Neutrophil (primary cell): Measurements from ENCODE around the gene OR2AJ1.
"Not testable (repeated sequence)": the region's sequence is repeated elsewhere in the genome, so short reads cannot be mapped to it uniquely, and the experiment has no call there.

ENCODE experiments used
- H3K27ac ChIP-seq: fragments of 200-600 bp; sonication (generic); 2 replicates; pipeline ENCODE4 v1.5.1; 2016; ENCODE audit warnings: mild to moderate bottlenecking, moderate library complexity
- H3K27me3 ChIP-seq: fragments of 200-600 bp; sonication (generic); 2 replicates; pipeline ENCODE4 v1.6.0; 2016; ENCODE audit warnings: mild to moderate bottlenecking
- H3K36me3 ChIP-seq: fragments of 200-600 bp; sonication (generic); 2 replicates; pipeline ENCODE4 v1.5.1; 2017
- H3K4me1 ChIP-seq, 2 experiments: fragments of 200-600 bp in 1 of 2; sonication (generic) in 1 of 2; 1 replicate in 1 of 2; 2 replicates in 1 of 2; pipeline versions ENCODE4 v1.5.1 to v1.6.1; 2013 to 2016; ENCODE audit warnings: low read depth in 1 of 2, low read length in 1 of 2, mild to moderate bottlenecking in 1 of 2, moderate library complexity in 1 of 2; ENCODE audit not compliant: control insufficient read depth in 1 of 2, insufficient read depth in 1 of 2
- H3K4me3 ChIP-seq, 2 experiments: fragments of 200-600 bp in 1 of 2; sonication (generic) in 1 of 2; 1 replicate in 1 of 2; 2 replicates in 1 of 2; pipeline ENCODE4 v1.5.1; 2013 to 2016; ENCODE audit warnings: low read depth in 1 of 2, low read length in 1 of 2, mild to moderate bottlenecking in 1 of 2, moderate library complexity in 1 of 2
- H3K9me3 ChIP-seq: fragments of 200-600 bp; sonication (generic); 2 replicates; pipeline ENCODE4 v1.5.1; 2016
- TF ChIP-seq, protein P1 (sequence below): fragments of 200-600 bp; sonication (generic); IDR thresholded peaks from 2 replicates; pipeline ENCODE4 v1.5.1; 2016; ENCODE audit warnings: antibody characterized with exemption

OR2AJ1 gene

DNA sequence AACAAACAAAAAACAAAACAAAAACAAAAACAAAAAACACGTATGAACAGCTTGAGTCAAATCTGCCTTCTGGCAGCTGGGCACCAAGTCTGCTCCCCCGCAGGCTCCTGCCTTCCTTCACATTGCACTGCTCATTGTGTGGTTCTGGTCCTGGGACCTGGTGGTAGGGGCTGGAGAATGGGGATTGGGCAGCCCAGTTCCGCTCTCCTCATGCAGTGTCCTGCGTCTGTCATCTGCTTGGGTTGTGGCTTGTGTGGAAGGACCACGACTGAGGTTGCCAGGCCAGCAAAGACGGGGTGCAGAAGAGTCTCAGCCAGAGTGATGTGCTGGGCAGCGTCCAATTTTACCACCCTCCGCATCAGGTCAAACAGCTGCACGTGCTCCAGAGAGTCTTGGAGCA is 11.1 kb downstream of the OR2AJ1 start:
- no peak overlapping the region for H3K4me3 ChIP-seq
- no peak overlapping the region for H3K27ac ChIP-seq
- H3K36me3 ChIP-seq, result no peaks in the 10 kb centered on the region
- H3K4me1 ChIP-seq, result peaks cover 0 to 2% of the 10 kb centered on the region in 2 experiments
- H3K27me3 ChIP-seq, result no peaks in the 10 kb centered on the region
- H3K9me3 ChIP-seq, result no peaks in the 10 kb centered on the region
- TF ChIP-seq, protein P1, sequence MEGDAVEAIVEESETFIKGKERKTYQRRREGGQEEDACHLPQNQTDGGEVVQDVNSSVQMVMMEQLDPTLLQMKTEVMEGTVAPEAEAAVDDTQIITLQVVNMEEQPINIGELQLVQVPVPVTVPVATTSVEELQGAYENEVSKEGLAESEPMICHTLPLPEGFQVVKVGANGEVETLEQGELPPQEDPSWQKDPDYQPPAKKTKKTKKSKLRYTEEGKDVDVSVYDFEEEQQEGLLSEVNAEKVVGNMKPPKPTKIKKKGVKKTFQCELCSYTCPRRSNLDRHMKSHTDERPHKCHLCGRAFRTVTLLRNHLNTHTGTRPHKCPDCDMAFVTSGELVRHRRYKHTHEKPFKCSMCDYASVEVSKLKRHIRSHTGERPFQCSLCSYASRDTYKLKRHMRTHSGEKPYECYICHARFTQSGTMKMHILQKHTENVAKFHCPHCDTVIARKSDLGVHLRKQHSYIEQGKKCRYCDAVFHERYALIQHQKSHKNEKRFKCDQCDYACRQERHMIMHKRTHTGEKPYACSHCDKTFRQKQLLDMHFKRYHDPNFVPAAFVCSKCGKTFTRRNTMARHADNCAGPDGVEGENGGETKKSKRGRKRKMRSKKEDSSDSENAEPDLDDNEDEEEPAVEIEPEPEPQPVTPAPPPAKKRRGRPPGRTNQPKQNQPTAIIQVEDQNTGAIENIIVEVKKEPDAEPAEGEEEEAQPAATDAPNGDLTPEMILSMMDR, result no peak

DNA sequence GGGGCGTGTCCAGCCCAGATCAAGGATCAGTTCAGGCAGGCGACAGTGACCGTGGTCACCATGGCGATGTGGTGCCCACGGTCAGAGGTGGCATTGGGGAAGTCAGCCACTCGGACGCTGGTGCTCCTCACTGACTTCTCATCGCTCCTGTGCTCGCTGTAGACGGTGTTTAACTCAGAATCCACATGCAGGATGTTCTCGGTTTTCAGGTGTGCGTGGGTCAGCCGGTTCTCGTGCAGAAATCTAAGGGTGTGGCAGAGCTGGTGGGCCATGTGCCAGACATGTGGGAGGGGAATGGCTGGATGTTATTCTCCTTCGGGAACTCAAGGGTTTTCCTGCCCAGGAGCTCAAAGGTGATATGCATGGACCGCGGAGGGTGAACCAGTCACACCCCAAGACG is 11.7 kb downstream of the OR2AJ1 start:
- Histone ChIP-seq H3K9me3 (no peaks in the 10 kb centered on the region), H3K4me1 (peaks cover 0 to 2% of the 10 kb centered on the region in 2 experiments), H3K27me3 (no peaks in the 10 kb centered on the region)

DNA sequence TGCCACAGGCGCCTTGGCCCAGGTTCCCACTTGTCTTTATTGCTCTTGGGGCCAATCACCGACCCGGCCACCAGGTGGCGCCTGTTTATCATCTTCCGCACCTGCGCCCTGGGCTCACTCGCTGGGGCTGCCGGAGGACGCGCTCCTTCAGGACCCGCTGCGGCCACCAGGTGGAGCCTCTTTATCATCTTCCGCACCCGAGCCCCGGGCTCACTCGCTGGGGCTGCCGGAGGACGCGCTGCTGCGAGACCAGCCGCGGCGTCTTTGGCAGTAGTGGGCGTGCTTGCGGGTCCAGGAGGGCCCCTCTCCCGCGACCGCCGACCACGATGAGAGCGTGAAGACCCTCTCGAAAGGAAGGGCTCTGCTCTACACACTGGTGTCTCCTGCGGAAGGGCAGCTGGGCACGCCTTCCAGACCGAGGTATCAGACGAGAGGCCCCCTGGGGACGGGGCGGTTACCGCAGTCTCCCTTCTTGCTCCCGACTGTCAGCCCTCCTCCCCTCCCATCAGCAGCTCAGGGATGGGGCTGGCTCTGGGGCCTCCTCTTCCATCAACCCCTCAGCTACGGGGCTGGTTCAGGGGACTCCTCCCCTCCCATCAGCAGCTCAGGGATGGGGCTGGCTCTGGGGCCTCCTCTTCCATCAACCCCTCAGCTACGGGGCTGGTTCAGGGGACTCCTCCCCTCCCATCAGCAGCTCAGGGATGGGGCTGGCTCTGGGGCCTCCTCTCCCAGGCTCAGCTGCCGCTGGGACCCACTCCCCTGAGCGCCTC is 12.5 kb downstream of the OR2AJ1 start:
- TF ChIP-seq, protein P1, result peak; percentile 90
- peak overlapping the region; percentile 46 to 63 for H3K4me3 ChIP-seq
- H3K27me3 ChIP-seq, H3K27ac ChIP-seq, H3K36me3 ChIP-seq, H3K4me1 ChIP-seq, H3K9me3 ChIP-seq: not testable (repeated sequence)

More for the DNA sequence above, 11.7 kb downstream of the OR2AJ1 start:
- H3K4me3 ChIP-seq, result no peak overlapping the region
- H3K36me3 ChIP-seq, result no peaks in the 10 kb centered on the region
- TF ChIP-seq, protein P1, result no peak
- H3K27ac ChIP-seq, result no peak overlapping the region

DNA sequence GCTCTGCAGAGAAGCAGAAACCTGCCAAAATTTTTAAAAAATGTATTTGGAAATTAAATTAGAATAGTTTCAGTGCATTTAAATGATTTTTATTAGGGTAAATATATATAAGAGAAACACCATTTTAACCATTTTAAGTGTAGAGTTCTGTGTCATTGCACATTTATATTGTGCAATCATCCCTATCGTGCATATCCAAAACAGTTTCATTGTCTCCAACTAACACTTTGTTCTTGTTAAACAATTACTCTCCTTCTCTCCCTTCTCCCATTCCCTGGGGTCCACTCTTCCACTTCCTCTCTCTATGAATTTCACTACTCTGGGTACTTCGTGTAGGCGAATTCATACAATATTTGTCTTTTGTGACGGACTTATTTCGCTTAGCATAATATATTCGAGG is 17.9 kb downstream of the OR2AJ1 start:
- Histone ChIP-seq H3K4me3 (no peak overlapping the region), H3K27ac (no peak overlapping the region), H3K27me3 (no peaks in the 10 kb centered on the region), H3K36me3 (no peaks in the 10 kb centered on the region), H3K9me3 (no peaks in the 10 kb centered on the region), H3K4me1 (no peaks in the 10 kb centered on the region)
- TF ChIP-seq, protein P1, result no peak

DNA sequence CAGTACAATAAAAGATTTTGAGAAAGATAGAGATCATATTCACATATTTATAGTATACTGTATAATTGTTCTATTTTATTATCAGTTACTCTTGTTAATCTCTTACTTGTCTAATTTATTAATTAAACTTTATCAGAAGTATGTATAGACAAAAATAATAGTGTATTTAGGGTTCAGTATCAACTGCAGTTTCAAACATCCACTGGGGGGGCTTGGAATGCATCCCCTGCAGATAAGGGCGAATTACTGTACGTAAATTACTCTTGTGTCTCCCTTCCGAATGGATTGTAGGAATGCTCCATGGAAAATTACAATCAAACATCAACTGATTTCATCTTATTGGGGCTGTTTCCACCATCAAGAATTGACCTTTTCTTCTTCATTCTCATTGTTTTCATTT is 23.9 kb downstream of the OR2AJ1 start, which contains the start of gene OR2L8:
TSS of gene OR2L8 (plus strand) at position 301 of the 400 bp plus-strand sequence. CDS start at position 301, 0 bp downstream.
- TF ChIP-seq, protein P1, result no peak
- Histone ChIP-seq H3K27ac (no peak within 1 kb of the TSS), H3K36me3 (no peaks in the 10 kb centered on the region), H3K4me1 (no peaks in the 10 kb centered on the region), H3K27me3 (no peaks in the 10 kb centered on the region), H3K4me3 (no peak within 1 kb of the TSS), H3K9me3 (no peaks in the 10 kb centered on the region)
